GM23248 (cell line): ENCODE results near the gene GSTP1. TPM values are rescaled to one million over a fixed set of nuclear protein-coding genes. Genes with fewer than 3 reads are reported as not detected.
"Not testable (repeated sequence)": the region's sequence is repeated elsewhere in the genome, so short reads cannot be mapped to it uniquely, and the experiment has no call there.

Source experiments
- DNase-seq: peaks from one replicate; pipeline ENCODE4 v3.0.0-alpha.2; 2015
- H2AFZ ChIP-seq: fragments of 200-600 bp; sonication (generic); 2 replicates; pipeline ENCODE4 v1.6.1; 2016; ENCODE audit warnings: antibody characterized with exemption
- H3F3A ChIP-seq: fragments of 200-600 bp; sonication (generic); 2 replicates; pipeline ENCODE4 v1.6.1; 2016; ENCODE audit warnings: mild to moderate bottlenecking, antibody characterized with exemption, mixed run types; ENCODE audit not compliant: insufficient read depth
- H3K27ac ChIP-seq: fragments of 200-600 bp; sonication (generic); 2 replicates; pipeline ENCODE4 v1.5.1; 2016; ENCODE audit warnings: mild to moderate bottlenecking
- H3K27me3 ChIP-seq: fragments of 200-600 bp; sonication (generic); replicated peaks from 2 replicates; pipeline ENCODE4 v1.6.1; 2016; ENCODE audit warnings: mild to moderate bottlenecking; ENCODE audit not compliant: insufficient read depth
- H3K36me3 ChIP-seq: fragments of 200-600 bp; sonication (generic); 2 replicates; pipeline ENCODE4 v1.6.1; 2016; ENCODE audit warnings: low read depth, mild to moderate bottlenecking
- H3K4me1 ChIP-seq: fragments of 200-600 bp; sonication (generic); 2 replicates; pipeline ENCODE4 v1.6.1; 2016; ENCODE audit warnings: mild to moderate bottlenecking; ENCODE audit not compliant: insufficient read depth
- H3K4me2 ChIP-seq: fragments of 200-600 bp; sonication (generic); one replicate; pipeline ENCODE4 v1.6.1; 2016; ENCODE audit warnings: mild to moderate bottlenecking; ENCODE audit not compliant: unreplicated experiment
- H3K4me3 ChIP-seq: fragments of 200-600 bp; sonication (generic); 2 replicates; pipeline ENCODE4 v1.5.1; 2016; ENCODE audit warnings: mild to moderate bottlenecking
- H3K79me2 ChIP-seq: fragments of 200-600 bp; sonication (generic); 2 replicates; pipeline ENCODE4 v1.6.1; 2016; ENCODE audit warnings: mild to moderate bottlenecking; ENCODE audit not compliant: insufficient read depth
- H3K9ac ChIP-seq: fragments of 200-600 bp; sonication (generic); 2 replicates; pipeline ENCODE4 v1.6.1; 2016; ENCODE audit warnings: mild to moderate bottlenecking
- H3K9me2 ChIP-seq: fragments of 200-600 bp; sonication (generic); 2 replicates; pipeline ENCODE4 v1.6.1; 2016; ENCODE audit warnings: mixed run types, mild to moderate bottlenecking, moderate library complexity; ENCODE audit not compliant: insufficient read depth
- H3K9me3 ChIP-seq: fragments of 200-600 bp; sonication (generic); one replicate; pipeline ENCODE4 v1.6.1; 2017; ENCODE audit warnings: low read depth
- H4K20me1 ChIP-seq: fragments of 200-600 bp; sonication (generic); 2 replicates; pipeline ENCODE4 v1.6.0; 2016; ENCODE audit not compliant: insufficient read depth
- EZH2 ChIP-seq: fragments of 200-600 bp; sonication (generic); IDR thresholded peaks from 2 replicates; pipeline ENCODE4 v1.6.1; 2018; ENCODE audit warnings: antibody characterized with exemption, mild to moderate bottlenecking; ENCODE audit not compliant: insufficient read depth, poor library complexity, severe bottlenecking
- EZH2phosphoT487 ChIP-seq: fragments of 200-600 bp; sonication (generic); IDR thresholded peaks from 2 replicates; pipeline ENCODE4 v1.6.1; 2018; ENCODE audit warnings: antibody characterized with exemption, moderate library complexity, mild to moderate bottlenecking, low read depth; ENCODE audit not compliant: insufficient read depth
- WGBS, 2 experiments: methylation state at CpG; one replicate each; pipeline ENCODE4 v1.1.6; 2015 to 2017; ENCODE audit warnings: low lambda C conversion rate in 2 of 2, low coverage in 1 of 2; ENCODE audit errors: missing lambda C conversion rate in 2 of 2; 5-methylcytosine and 5-hydroxymethylcytosine counted together
- in situ Hi-C: fragments of 300-500 bp; cut with MboI; formaldehyde crosslinking; loops from 2 replicates; pipeline ENCODE4 v1.15.0; 2020
- polyA plus RNA-seq: library from polyadenylated mRNA; unstranded; fragments of >200 nt; fragmentation: Nextera tagmentation; extraction: Ambion mirVana; gene quantifications from 2 replicates; pipeline ENCODE4 v1.2.1, GENCODE V29; 2016
- total RNA-seq: library from RNA; depleted of rRNA; stranded (reverse); fragments of >200 nt; shearing (Covaris generic); gene quantifications from 2 replicates; pipeline ENCODE4 v1.2.3, GENCODE V29; 2014

Gene GSTP1
- total and polyA plus RNA-seq, 2 experiments from 2014 or later: 606 to 743 TPM

DNA sequence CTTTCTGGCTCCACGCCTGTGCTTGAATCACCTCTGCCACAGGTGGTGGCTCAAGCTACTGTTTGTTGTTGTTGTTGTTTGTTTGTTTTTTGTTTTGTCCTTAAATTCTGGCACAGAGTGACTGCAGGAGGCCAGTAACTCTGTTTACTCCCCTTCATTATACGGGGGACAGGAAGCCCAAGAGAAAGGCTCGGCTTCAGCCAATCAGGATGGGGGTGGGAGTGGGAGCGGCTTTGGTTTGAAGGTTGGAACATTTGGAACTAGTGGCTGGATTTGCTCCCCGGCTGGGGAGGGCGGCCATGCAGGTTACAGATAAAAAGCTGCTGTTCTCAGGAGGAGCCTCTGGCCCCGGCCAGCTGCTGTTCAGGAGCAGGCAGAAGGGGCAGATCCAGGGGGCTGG lies 40.6 kb upstream of the GSTP1 start:
- Histone ChIP-seq H3K36me3 (no peaks in the 10 kb centered on the region), H4K20me1 (no peaks in the 10 kb centered on the region), H3K27ac (no peak overlapping the region), H3K9me2 (no peaks in the 10 kb centered on the region), H3K4me1 (no peaks in the 10 kb centered on the region), H3K4me3 (no peak overlapping the region), H3F3A (no peaks in the 10 kb centered on the region), H3K27me3 (peaks cover 12% of the 10 kb centered on the region), H3K9ac (no peak overlapping the region), H2AFZ (no peak overlapping the region), H3K4me2 (no peak overlapping the region), H3K79me2 (no peaks in the 10 kb centered on the region), H3K9me3 (no peaks in the 10 kb centered on the region)
- in situ Hi-C loops: no loop called here
- TF ChIP-seq EZH2phosphoT487: no peak
- TF ChIP-seq EZH2: no peak
- DNase-seq: no peak
- 45 to 50% methylated on average over 7 of the region's 7 CpGs for WGBS, 2 experiments

DNA sequence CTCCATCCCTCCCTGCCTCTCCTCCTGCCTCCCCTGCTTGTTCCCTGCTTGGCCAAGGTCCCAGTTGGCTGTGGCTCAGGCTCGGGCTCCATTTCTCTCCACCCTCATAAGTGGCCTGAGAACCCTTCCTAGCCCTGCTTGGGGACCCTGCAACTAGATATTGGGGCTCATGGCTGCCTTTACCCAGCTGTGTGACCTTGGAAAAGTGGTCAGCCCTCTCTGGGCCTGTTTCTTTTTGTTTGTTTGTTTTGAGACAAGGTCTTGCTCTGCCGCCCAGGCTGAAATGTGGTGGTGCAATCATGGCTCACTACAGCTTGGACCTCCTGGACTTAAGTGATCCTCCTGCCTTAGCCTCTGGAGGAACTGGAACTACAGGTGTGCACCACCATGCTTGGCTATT lies 40.0 kb upstream of the GSTP1 start:
- TF ChIP-seq EZH2phosphoT487: no peak
- no peak for TF ChIP-seq EZH2
- no peaks in the 10 kb centered on the region for H4K20me1 ChIP-seq
- H3F3A ChIP-seq: no peaks in the 10 kb centered on the region
- no peak overlapping the region for H2AFZ ChIP-seq
- H3K27ac ChIP-seq: no peak overlapping the region
- H3K4me3 ChIP-seq: no peak overlapping the region
- no peaks in the 10 kb centered on the region for H3K79me2 ChIP-seq
- H3K4me2 ChIP-seq: no peak overlapping the region
- no peaks in the 10 kb centered on the region for H3K9me2 ChIP-seq
- DNase-seq: no peak
- in situ Hi-C loops: no loop called here
- peaks cover 12% of the 10 kb centered on the region for H3K27me3 ChIP-seq
- H3K4me1 ChIP-seq: no peaks in the 10 kb centered on the region
- H3K9ac ChIP-seq: no peak overlapping the region
- H3K9me3 ChIP-seq: no peaks in the 10 kb centered on the region
- 32 to 33% methylated on average over 2 of the region's 2 CpGs for WGBS, 2 experiments
- H3K36me3 ChIP-seq: no peaks in the 10 kb centered on the region

- Histone ChIP-seq H3K27me3 (peaks cover 12% of the 10 kb centered on the region), H3K36me3 (no peaks in the 10 kb centered on the region), H3K4me2 (no peak overlapping the region), H3F3A (no peaks in the 10 kb centered on the region), H3K9ac (no peak overlapping the region), H3K9me2 (no peaks in the 10 kb centered on the region), H3K9me3 (no peaks in the 10 kb centered on the region), H3K27ac (no peak overlapping the region), H3K4me1 (no peaks in the 10 kb centered on the region), H2AFZ (no peak overlapping the region), H3K79me2 (no peaks in the 10 kb centered on the region), H3K4me3 (no peak overlapping the region), H4K20me1 (no peaks in the 10 kb centered on the region)
- 53 to 57% methylated on average over 10 of the region's 10 CpGs for WGBS, 2 experiments
- TF ChIP-seq EZH2 (no peak), EZH2phosphoT487 (no peak)
- in situ Hi-C loops: no loop called here
- no peak for DNase-seq
Observed at GRCh38 chr11:67544616-67545242, 38.9 kb upstream of the GSTP1 start.

DNA sequence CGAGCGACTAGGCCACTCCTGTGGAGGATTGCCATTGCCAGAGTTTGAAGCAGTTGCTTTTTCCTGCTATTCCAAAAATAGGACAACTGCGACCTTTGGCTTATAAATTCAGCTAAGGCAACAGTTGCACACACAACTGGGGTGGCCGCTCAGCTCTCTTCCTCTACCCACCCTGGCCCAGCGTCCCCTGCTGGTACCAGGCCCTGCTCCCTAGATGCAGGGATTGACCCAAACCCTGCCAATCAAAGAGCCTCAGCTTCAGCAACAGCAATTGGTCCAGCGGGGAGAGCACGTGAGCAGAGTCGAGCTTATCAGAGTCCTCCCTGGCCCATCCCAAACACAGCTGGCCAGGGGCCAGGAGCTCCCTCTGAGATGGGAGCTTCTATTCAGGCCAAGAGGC lies 38.3 kb upstream of the GSTP1 start:
- Histone ChIP-seq H3K4me1 (no peaks in the 10 kb centered on the region), H3K4me2 (no peak overlapping the region), H3K27me3 (peaks cover 12% of the 10 kb centered on the region), H3F3A (no peaks in the 10 kb centered on the region), H4K20me1 (no peaks in the 10 kb centered on the region), H3K9me2 (no peaks in the 10 kb centered on the region), H3K27ac (no peak overlapping the region), H3K79me2 (no peaks in the 10 kb centered on the region), H3K9me3 (no peaks in the 10 kb centered on the region), H3K9ac (no peak overlapping the region), H2AFZ (no peak overlapping the region), H3K36me3 (no peaks in the 10 kb centered on the region), H3K4me3 (no peak overlapping the region)
- 27% methylated on average over 8 of the region's 8 CpGs for WGBS, 2 experiments
- TF ChIP-seq EZH2phosphoT487: no peak
- TF ChIP-seq EZH2: no peak
- no peak for DNase-seq
- in situ Hi-C loops: no loop called here

- H3F3A ChIP-seq, H2AFZ ChIP-seq, H3K4me2 ChIP-seq, H3K4me3 ChIP-seq, H3K9ac ChIP-seq, H3K4me1 ChIP-seq, H3K9me3 ChIP-seq, H3K27ac ChIP-seq, H3K9me2 ChIP-seq, H3K79me2 ChIP-seq, in situ Hi-C loops, H4K20me1 ChIP-seq, H3K36me3 ChIP-seq, DNase-seq: not testable (repeated sequence)
- peaks cover 12% of the 10 kb centered on the region for H3K27me3 ChIP-seq
- whole genome bisulfite sequencing, 2 experiments: 48 to 55% methylated on average over 4 of the region's 4 CpGs
Observed at GRCh38 chr11:67548112-67548511, 35.5 kb upstream of the GSTP1 start.
